Measurements from ENCODE around the gene SLC35F3. TPM values are rescaled to one million over a fixed set of nuclear protein-coding genes. Genes with fewer than 3 reads are reported as not detected.

The SLC35F3 gene
- total and polyA plus RNA-seq, 8 donors: 1.4 to 7.1 (median 2.5) TPM

DNA sequence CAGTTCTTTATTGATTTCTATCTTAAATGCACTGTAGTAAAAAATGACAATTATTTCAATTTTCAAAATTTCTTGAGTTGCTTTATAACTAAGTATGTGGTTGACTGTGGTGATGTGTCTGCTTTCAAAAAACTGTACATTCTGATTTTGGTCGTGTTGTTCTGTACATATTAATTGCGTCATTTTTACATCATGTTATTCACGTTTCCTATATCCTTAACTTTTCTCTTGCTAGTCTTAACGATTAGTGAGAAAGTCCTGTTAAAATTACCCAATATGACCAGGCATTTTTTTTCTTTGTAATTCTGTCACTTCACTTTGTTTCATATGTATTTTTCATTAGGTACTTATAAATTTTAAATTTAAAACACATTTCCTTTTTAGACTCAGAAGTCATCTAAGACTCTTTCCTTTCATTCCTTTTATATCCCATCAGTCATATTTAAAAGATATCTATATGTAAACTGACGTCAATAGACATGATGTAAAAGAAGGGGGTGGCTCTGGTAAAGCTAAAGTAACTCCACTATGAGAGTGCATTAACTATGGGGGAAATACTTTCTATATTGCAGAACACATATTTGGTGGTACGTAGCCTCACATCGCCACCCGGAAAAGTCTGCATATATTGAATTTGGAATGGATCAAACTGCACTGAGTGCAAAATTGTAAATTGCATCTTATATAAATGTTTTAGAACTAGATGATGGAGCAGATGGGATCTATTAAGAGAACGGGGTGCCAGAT lies 467.7 kb downstream of the SLC35F3 start:
- TF ChIP-seq, protein P1, sequence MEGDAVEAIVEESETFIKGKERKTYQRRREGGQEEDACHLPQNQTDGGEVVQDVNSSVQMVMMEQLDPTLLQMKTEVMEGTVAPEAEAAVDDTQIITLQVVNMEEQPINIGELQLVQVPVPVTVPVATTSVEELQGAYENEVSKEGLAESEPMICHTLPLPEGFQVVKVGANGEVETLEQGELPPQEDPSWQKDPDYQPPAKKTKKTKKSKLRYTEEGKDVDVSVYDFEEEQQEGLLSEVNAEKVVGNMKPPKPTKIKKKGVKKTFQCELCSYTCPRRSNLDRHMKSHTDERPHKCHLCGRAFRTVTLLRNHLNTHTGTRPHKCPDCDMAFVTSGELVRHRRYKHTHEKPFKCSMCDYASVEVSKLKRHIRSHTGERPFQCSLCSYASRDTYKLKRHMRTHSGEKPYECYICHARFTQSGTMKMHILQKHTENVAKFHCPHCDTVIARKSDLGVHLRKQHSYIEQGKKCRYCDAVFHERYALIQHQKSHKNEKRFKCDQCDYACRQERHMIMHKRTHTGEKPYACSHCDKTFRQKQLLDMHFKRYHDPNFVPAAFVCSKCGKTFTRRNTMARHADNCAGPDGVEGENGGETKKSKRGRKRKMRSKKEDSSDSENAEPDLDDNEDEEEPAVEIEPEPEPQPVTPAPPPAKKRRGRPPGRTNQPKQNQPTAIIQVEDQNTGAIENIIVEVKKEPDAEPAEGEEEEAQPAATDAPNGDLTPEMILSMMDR (IDR thresholded peaks at IDR 0.05): no peak
- FAIRE-seq: no peak
- no peak for ATAC-seq
- H3K27ac ChIP-seq: no peak overlapping the region
- H3K36me3 ChIP-seq: peaks cover 0 to 9% (median 0%) of the 10 kb centered on the region in 3 donors
- WGBS, 2 donors: 26 to 40% methylated on average over 9 of the region's 9 CpGs
- H3K4me1 ChIP-seq: peaks cover 10 to 19% (median 16%) of the 10 kb centered on the region in 3 donors
- intact Hi-C loops (cut with DNase I): no loop called here
- H3K9me3 ChIP-seq: no peaks in the 10 kb centered on the region
- no peak for DNase-seq
- H3K27me3 ChIP-seq: no peaks in the 10 kb centered on the region
- peak overlapping the region; percentile 42 to 89 (median 77) for H3K4me3 ChIP-seq

DNA sequence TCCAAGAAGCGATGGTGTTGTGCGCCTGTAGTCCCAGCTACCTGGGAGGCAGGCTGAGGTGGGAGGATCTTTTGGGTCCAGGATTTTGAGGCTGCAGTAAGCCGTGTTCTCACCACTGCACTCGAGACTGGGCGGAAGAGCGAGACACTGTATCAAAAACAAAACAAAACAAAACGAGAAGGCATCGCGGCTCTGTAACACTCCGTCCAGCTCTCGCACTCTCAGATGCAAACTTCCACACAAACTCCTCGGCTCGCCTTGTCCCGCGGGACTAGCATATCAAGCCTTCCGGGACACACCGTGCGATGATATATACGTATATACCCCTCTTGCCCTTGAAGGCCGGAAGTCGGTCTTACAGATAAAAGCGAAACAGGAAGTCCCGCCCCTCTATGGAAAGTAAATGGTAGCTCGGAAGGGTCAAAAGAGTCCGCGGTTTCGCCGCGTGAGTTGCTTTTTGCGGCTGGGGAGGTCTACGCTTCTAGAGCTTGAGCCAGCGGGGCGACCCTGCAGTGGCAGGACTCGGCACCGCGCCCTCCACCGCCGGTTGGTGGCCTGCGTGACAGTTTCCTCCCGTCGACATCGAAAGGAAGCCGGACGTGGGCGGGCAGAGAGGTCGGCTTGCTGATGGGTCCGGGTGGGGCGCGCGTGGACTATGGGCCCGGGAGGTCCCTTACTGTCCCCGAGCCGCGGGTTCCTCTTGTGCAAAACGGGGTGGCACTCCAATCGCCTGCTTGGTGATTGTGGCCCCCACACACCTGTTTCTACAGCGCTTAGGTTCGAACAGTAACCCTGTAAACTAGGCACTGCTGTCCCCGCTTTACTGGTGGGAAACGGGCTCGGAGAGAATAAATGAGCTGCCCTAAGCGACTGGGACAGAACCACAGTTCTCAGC lies 468.8 kb downstream of the SLC35F3 start, which contains the start of gene COA6:
COA6 (plus strand) TSS at position 393 of the 895 bp plus-strand sequence; CDS start at position 404, 11 bp downstream.
- Histone ChIP-seq H3K4me1 (peaks cover 10 to 19% (median 16%) of the 10 kb centered on the region in 3 donors), H3K4me3 (peak within 1 kb of the TSS; percentile 42 to 89 (median 77)), H3K27ac (peak within 1 kb of the TSS; percentile 70 to 97 (median 92)), H3K9me3 (no peaks in the 10 kb centered on the region), H3K27me3 (no peaks in the 10 kb centered on the region), H3K36me3 (peaks cover 0 to 9% (median 7%) of the 10 kb centered on the region in 3 donors)
- ATAC-seq: peak; percentile 94 to 97 (median 96)
- intact Hi-C loops (cut with DNase I): no loop called here
- DNase-seq: peak; percentile 81 to 95 (median 86)
- 0% methylated on average over 62 of the region's 62 CpGs for WGBS, 2 donors
- TF ChIP-seq, protein P1 (IDR thresholded peaks at IDR 0.05): no peak
- FAIRE-seq: no peak

DNA sequence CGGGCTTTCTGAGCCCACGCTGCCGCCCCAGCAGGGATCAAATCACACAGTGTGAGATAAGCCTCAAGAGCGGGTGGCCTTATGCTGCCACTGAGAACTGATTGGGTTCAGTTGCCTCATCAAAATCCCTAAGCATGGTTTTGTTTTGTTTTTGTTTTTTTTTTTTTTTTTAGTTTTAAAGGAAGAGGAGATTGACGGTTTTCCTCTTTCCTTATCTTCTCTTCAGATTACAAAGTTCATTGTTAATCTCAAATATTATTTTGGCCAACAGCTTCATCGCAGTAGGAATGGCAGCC lies 469.4 kb downstream of the SLC35F3 start:
- Histone ChIP-seq H3K27me3 (no peaks in the 10 kb centered on the region), H3K9me3 (no peaks in the 10 kb centered on the region), H3K36me3 (peaks cover 0 to 9% (median 7%) of the 10 kb centered on the region in 3 donors), H3K4me1 (peaks cover 10 to 19% (median 16%) of the 10 kb centered on the region in 3 donors), H3K27ac (peak overlapping the region; percentile 70 to 97 (median 92)), H3K4me3 (peak overlapping the region; percentile 42 to 89 (median 77))
- 2% methylated on average over 6 of the region's 6 CpGs for WGBS, 2 donors
- ATAC-seq: peak in 1 of 4 donors; percentile 30
- DNase-seq: no peak
- no peak for FAIRE-seq
- intact Hi-C loops (cut with DNase I): no loop called here
- TF ChIP-seq, protein P1 (IDR thresholded peaks at IDR 0.05): no peak

Small RNAs within 50 kb of the gene (microRNA-seq; reads per million reads assigned to microRNA genes)
- 0.29 to 0.77 reads per million in 2 donors for gene MIR4671
